Activated CD8-positive, alpha-beta memory T cell treated with anti-CD3 and anti-CD28 coated beads for 48 hours (primary cell): Measurements from ENCODE around the gene C4orf33.
A peak's percentile ranks its signal among the peaks of the same experiment; 100 is the strongest.
"Not testable (repeated sequence)": the region's sequence is repeated elsewhere in the genome, so short reads cannot be mapped to it uniquely, and the experiment has no call there.

Experiments used
- DNase-seq, 3 experiments: peaks; one replicate each; pipeline ENCODE4 v3.0.0-alpha.2; 2020; ENCODE audit warnings: low read depth in 2 of 3, low spot score in 2 of 3

The C4orf33 gene

DNA sequence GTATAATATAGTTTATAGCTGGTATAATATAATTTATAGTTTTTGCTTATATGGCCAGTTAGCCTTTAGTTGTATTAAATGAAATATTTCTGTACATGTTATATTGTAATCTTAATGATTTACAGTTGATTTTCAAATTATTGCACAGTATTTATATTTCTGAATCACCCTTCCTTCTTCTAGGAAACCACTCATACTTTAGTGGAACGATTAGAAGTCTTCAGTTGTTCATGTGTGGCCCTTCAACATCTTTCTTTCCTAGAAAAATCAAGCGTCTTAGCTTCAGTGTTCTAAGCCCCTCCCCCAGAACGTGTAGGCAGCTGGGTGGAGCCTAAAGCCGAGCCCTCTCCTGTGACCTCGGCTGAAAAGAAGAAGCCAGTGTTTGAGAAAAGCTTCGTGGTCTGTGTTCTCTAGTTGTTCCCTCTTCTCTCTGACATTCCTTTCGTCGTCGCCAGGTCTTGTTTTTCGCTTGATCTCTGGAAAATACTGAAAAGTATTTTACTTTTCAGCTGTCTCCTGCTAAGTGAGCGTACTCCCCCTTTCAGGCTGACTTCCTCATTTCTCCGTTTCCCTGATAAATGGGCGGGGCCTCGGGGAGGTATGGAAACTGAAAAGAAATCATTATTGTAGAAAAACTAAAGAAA lies at the start of gene C4orf33:
TSS of gene C4orf33 (plus strand) at position 342 of the 644 bp plus-strand sequence. CDS start 6,459 bp downstream, outside the sequence.
- peak; percentile 14 to 39 (median 32) for DNase-seq

- no peak for DNase-seq
These were observed 36.9 kb upstream of the C4orf33 start for GRCh38 chr4:129059028-129059427.

GRCh38 chr4:129062580-129062979 lies 33.4 kb upstream of the C4orf33 start:
- DNase-seq, result no peak

GRCh38 chr4:129063640-129064039 lies 32.3 kb upstream of the C4orf33 start:
- DNase-seq, result no peak

- DNase-seq, result no peak
These were observed 31.2 kb upstream of the C4orf33 start for GRCh38 chr4:129064717-129065116.

DNA sequence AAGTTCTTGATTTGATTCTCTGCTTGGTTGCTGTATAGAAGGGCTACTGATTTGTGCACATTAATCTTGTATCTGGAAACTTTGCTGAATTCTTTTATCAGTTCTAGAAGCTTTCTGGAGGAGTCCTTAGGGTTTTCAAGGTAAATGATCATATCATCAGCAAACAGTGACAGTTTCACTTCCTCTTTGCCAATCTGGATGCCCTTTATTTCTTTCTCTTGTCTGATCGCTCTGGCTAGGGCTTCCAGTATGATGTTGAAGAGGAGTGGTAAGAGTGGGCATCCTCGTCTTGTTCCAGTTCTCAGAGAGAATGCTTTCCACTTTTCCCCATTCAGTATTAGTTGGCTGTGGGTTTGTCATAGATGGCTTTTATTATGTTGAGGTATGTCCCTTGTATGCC lies 26.4 kb upstream of the C4orf33 start:
- not testable (repeated sequence) for DNase-seq

- DNase-seq, result no peak
These were observed 18.6 kb upstream of the C4orf33 start for GRCh38 chr4:129077326-129077725.

DNA sequence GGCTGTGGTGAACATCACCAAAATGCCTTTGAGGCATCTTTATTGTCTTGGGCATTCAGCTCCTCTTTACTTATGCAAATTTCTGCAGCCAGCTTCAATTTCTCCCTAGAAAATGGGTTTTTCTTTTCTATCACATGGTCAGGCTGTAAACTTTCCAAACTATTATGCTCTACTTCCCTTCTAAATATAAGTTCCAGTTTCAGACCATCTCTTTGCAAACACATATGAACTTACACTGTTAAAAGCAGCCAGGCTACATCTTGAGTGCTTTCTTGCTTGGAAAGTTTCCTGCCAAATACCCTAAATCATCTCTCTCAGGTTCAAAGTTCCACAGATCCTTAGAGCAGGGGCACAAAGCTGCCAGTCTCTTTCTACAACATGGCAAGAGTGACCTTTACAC lies 15.8 kb upstream of the C4orf33 start:
- DNase-seq, result no peak

GRCh38 chr4:129082302-129082701 lies 13.7 kb upstream of the C4orf33 start:
- no peak for DNase-seq

- no peak for DNase-seq
These were observed 10.5 kb upstream of the C4orf33 start for GRCh38 chr4:129085472-129085871.

GRCh38 chr4:129087516-129087915 lies 8.4 kb upstream of the C4orf33 start:
- no peak for DNase-seq

GRCh38 chr4:129092631-129093190 lies 3.2 kb upstream of the C4orf33 start:
- no peak for DNase-seq

- DNase-seq, result peak; percentile 87 to 90 (median 90)
These were observed 2.6 kb upstream of the C4orf33 start, which contains the start of gene SCLT1 for GRCh38 chr4:129093191-129093920. SCLT1 (minus strand) TSS chr4:129093539; CDS start chr4:129093103, 436 bp downstream.

- DNase-seq, result no peak
These were observed 1.6 kb upstream of the C4orf33 start for GRCh38 chr4:129094347-129094746.

DNA sequence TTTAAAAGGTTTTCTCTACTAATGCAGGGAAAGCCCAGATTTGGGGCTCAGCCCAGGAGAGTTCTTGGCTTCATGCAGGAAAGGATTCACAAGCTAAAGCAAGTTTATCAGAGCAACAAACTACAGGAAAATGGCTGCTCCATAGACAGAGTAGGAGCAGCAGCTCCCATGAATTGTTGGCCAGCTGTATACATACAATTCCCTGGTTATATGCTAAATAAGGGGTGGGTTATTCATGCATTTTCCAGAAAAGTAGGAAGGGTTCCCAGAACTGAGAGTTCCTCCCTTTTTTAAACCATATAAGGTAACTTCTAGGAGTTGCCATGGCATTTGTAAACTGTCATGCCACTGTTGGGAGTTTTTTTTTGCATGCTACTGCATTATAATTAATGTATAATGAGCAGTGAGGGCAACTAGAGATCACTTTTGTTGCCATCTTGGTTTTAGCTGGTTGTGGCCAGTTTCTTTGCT lies 2.6 kb downstream of the C4orf33 start:
- no peak for DNase-seq

- DNase-seq, result no peak
These were observed 14.2 kb downstream of the C4orf33 start for GRCh38 chr4:129109965-129110824.

DNA sequence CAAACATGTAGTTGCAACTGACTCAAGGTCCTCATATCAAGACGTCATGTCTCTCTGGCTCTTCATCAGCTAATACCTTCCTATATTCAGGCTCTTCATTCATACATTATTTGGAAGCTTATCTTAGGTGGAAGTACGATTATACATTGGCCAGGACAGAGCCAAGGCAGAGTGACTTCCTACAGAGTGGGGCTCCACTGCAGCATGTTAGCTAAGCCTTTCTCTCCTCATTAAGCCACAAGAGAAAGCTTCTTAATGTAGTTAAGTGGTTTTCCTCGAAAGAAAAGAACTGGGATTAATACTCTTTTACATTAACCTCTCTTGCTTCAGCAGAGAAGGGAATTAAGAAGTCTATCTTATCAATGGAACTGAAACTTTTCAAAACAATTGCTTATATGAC lies 15.0 kb downstream of the C4orf33 start:
- no peak for DNase-seq

- no peak for DNase-seq
These were observed 16.0 kb downstream of the C4orf33 start for GRCh38 chr4:129111919-129112318.

GRCh38 chr4:129113434-129113833 lies 17.5 kb downstream of the C4orf33 start:
- DNase-seq, result no peak

- no peak for DNase-seq
These were observed 18.0 kb downstream of the C4orf33 start for GRCh38 chr4:129113919-129114318.

- DNase-seq, result no peak
These were observed 21.8 kb downstream of the C4orf33 start for GRCh38 chr4:129117705-129118104.
